Activated effector memory CD4-positive, alpha-beta T cell treated with anti-CD3 and anti-CD28 coated beads, Interleukin-2, amount 50 U/mL, for 16 hours (primary cell): ENCODE results near the gene CFHR2.

Experiments
- DNase-seq: peaks from one replicate; pipeline ENCODE4 v3.0.0-alpha.2; 2020

CFHR2 gene

DNA sequence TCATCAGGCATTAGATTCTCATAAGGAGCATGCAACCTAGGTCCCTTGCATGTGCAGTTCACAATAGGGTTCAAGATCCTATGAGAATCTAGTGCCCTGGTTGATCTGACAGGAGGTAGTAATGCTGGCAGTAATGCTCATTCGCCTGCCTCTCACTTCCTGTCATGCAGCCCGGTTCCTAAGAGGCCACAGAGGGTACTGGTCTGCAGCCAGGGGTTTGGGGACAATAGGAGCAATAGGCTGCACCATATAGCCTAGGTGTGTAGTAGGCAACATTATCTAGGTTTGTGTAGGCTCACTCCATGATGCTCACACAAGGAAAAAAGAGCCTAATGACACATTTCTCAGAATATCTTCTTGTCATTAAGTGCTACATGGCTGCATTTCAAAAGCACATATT is 59.6 kb downstream of the CFHR2 start:
- no peak for DNase-seq

GRCh38 chr1:197008861-197009260 is 65.3 kb downstream of the CFHR2 start:
- DNase-seq = no peak
